HCT116 (cell line): ENCODE results near the gene CTNNA2.

Experiments used
- CBX3 ChIP-seq: IDR thresholded peaks from 2 replicates; pipeline ENCODE4 v1.6.1; 2012; ENCODE audit warnings: low read depth
- EGR1 ChIP-seq: IDR thresholded peaks from 2 replicates; pipeline ENCODE4 v1.6.1; 2012; ENCODE audit warnings: low read depth
- EZH2phosphoT487 ChIP-seq: fragments of 200-600 bp; IDR thresholded peaks from 2 replicates; pipeline ENCODE4 v1.6.1; 2018; ENCODE audit warnings: antibody characterized with exemption, borderline replicate concordance
- JUND ChIP-seq: IDR thresholded peaks from 2 replicates; pipeline ENCODE4 v1.6.1; 2012
- POLR2A ChIP-seq: IDR thresholded peaks from 2 replicates; pipeline ENCODE4 v1.7.0; 2011; ENCODE audit warnings: borderline replicate concordance; ENCODE audit not compliant: insufficient read depth, insufficient read length; ENCODE audit errors: extremely low read depth
- POLR2AphosphoS5 ChIP-seq: IDR thresholded peaks from 2 replicates; pipeline ENCODE4 v1.6.1; 2011; ENCODE audit warnings: mild to moderate bottlenecking, low read depth, low read length, moderate library complexity
- SIN3A ChIP-seq: IDR thresholded peaks from 2 replicates; pipeline ENCODE4 v1.6.1; 2012; ENCODE audit warnings: low read depth
- YY1 ChIP-seq: IDR thresholded peaks from 2 replicates; pipeline ENCODE4 v1.6.1; 2011; ENCODE audit warnings: low read length, low read depth, moderate library complexity, mild to moderate bottlenecking; ENCODE audit not compliant: insufficient replicate concordance; ENCODE audit errors: extremely low read depth
- ZFX ChIP-seq: fragments of 450-650 bp; IDR thresholded peaks from 2 replicates; pipeline ENCODE4 v1.6.1; 2017
- TF ChIP-seq, protein P1 (sequence below): IDR thresholded peaks from 2 replicates; pipeline ENCODE4 v1.6.1; 2012; ENCODE audit warnings: low read depth
- TF ChIP-seq, protein P2 (sequence below), 3 experiments: fragments of 200-600 bp in 1 of 3; sonication (generic) in 1 of 3; IDR thresholded peaks in 2 of 3; conservative IDR thresholded peaks in 1 of 3; 2 replicates each; pipeline ENCODE4 v1.5.1; 2012 to 2017; ENCODE audit warnings: low read depth in 2 of 3, low read length in 2 of 3, antibody characterized with exemption in 1 of 3, borderline replicate concordance in 1 of 3, control low read depth in 1 of 3, mild to moderate bottlenecking in 1 of 3, mixed read lengths in 1 of 3, mixed run types in 1 of 3, moderate library complexity in 1 of 3; ENCODE audit not compliant: insufficient read depth in 1 of 3

DNA sequence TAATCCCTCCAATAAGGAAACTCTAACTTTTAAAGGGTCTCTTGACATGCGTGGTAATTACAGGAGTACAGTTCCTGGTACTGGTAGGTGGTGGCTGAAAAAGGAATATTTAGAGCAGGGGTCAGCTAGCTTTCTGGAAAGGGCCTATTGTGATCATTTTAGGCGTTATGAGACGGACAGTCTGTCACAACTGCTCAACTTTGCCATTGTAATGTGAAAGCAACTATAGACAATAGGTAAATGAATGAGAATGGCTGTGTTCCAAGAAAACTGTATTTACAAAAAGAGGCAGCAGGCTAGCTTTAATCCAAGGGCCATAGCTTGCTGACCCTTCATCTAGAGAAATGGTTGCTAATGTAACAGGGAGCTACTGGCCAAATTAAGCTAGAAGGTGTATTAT lies 969.4 kb downstream of the CTNNA2 start:
- TF ChIP-seq POLR2A, result no peak
- TF ChIP-seq, protein P1, sequence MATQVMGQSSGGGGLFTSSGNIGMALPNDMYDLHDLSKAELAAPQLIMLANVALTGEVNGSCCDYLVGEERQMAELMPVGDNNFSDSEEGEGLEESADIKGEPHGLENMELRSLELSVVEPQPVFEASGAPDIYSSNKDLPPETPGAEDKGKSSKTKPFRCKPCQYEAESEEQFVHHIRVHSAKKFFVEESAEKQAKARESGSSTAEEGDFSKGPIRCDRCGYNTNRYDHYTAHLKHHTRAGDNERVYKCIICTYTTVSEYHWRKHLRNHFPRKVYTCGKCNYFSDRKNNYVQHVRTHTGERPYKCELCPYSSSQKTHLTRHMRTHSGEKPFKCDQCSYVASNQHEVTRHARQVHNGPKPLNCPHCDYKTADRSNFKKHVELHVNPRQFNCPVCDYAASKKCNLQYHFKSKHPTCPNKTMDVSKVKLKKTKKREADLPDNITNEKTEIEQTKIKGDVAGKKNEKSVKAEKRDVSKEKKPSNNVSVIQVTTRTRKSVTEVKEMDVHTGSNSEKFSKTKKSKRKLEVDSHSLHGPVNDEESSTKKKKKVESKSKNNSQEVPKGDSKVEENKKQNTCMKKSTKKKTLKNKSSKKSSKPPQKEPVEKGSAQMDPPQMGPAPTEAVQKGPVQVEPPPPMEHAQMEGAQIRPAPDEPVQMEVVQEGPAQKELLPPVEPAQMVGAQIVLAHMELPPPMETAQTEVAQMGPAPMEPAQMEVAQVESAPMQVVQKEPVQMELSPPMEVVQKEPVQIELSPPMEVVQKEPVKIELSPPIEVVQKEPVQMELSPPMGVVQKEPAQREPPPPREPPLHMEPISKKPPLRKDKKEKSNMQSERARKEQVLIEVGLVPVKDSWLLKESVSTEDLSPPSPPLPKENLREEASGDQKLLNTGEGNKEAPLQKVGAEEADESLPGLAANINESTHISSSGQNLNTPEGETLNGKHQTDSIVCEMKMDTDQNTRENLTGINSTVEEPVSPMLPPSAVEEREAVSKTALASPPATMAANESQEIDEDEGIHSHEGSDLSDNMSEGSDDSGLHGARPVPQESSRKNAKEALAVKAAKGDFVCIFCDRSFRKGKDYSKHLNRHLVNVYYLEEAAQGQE, result no peak
- TF ChIP-seq, protein P2, sequence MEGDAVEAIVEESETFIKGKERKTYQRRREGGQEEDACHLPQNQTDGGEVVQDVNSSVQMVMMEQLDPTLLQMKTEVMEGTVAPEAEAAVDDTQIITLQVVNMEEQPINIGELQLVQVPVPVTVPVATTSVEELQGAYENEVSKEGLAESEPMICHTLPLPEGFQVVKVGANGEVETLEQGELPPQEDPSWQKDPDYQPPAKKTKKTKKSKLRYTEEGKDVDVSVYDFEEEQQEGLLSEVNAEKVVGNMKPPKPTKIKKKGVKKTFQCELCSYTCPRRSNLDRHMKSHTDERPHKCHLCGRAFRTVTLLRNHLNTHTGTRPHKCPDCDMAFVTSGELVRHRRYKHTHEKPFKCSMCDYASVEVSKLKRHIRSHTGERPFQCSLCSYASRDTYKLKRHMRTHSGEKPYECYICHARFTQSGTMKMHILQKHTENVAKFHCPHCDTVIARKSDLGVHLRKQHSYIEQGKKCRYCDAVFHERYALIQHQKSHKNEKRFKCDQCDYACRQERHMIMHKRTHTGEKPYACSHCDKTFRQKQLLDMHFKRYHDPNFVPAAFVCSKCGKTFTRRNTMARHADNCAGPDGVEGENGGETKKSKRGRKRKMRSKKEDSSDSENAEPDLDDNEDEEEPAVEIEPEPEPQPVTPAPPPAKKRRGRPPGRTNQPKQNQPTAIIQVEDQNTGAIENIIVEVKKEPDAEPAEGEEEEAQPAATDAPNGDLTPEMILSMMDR (IDR thresholded peaks at IDR 0.05 in 2 of 3, conservative IDR thresholded peaks at IDR 0.05 in 1 of 3; ENCODE audit: borderline replicate concordance in 1 of 3, insufficient read depth in 1 of 3, low read depth in 2 of 3, low read length in 2 of 3), result no peak
- TF ChIP-seq CBX3, result no peak
- TF ChIP-seq EZH2phosphoT487, result no peak
- TF ChIP-seq POLR2AphosphoS5, result no peak
- TF ChIP-seq JUND, result no peak
- TF ChIP-seq SIN3A, result no peak
- no peak for TF ChIP-seq YY1
- TF ChIP-seq ZFX, result no peak
- TF ChIP-seq EGR1, result no peak
